NCI-H2171 treated with DMSO at 0.1 percent for 48 hours (cell line): Measurements from ENCODE around the gene SPSB1.
A peak's percentile ranks its signal among the peaks of the same experiment; 100 is the strongest.

Source experiments
- DNase-seq: peaks from one replicate; lab custom pipeline; 2025; lab: John Stamatoyannopoulos, UW

The SPSB1 gene

GRCh38 chr1:9292361-9293240, at the start of gene SPSB1:
SPSB1 (plus strand) TSS chr1:9292894; CDS start chr1:9355892, 62,998 bp downstream.
- DNase-seq, result peak; percentile 77

- no peak for DNase-seq
Observed at GRCh38 chr1:9243066-9243739, 49.5 kb upstream of the SPSB1 start.

- DNase-seq, result no peak
Observed at GRCh38 chr1:9244501-9245229, 48.0 kb upstream of the SPSB1 start.

- no peak for DNase-seq
Observed at GRCh38 chr1:9245230-9245619, 47.5 kb upstream of the SPSB1 start.

- no peak for DNase-seq
Observed at GRCh38 chr1:9245661-9246060, 47.0 kb upstream of the SPSB1 start.

DNA sequence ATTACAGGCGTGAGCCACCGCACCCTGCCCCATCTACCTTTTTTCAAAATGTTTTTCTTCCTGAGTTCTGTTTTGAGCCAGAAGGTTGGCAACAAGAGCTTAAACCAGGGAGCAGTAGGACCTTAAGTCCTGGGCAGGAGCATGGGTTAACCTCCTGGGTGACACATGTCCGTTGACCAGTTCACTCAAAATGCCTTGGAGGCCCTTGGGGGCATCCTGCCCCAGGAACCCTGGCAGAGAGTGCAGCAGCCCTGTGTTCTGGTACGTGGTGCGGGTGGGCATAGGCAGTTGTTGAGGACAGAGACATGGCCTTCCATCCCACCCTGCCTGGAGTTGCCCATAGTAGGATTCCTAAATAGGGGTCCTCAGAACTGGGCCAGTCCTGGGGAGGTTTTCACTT, 46.5 kb upstream of the SPSB1 start:
- no peak for DNase-seq

GRCh38 chr1:9246841-9247785, 45.6 kb upstream of the SPSB1 start:
- no peak for DNase-seq

DNA sequence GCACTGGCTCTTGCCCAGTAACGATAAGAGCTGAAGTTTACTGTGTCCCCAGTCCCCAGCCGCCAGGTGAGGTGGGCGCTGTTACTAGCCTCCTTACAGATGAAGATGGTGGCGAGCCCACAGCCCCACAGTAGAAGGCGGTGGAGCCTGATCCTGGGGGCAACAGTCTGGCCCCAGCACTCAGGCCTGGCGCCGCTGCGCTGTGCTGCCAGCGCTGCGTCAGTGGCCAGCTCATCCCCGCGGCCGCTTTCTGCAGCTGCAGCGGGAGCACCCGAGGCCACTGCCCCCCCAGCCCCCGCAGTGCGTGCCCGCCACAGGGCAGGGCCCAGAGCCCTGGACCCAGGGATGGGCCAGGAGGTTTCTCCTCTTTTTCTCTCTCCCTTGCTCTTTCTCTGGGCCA, 44.8 kb upstream of the SPSB1 start:
- DNase-seq, result no peak

- DNase-seq, result no peak
Observed at GRCh38 chr1:9248341-9249262, 44.1 kb upstream of the SPSB1 start.

DNA sequence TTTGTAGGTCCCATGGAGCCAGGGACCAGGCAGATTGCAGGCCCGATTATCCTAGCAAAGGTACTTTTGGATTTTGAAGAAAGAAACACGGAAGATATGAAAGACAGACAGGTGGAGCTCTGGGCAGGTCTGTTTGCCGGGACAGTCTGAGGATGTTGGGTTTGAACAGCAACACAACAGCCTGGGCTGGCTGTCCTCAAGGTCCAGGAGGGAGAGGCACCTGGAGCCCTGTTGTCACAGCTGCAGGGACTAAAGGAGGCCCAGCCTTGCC, 43.5 kb upstream of the SPSB1 start:
- DNase-seq, result no peak

DNA sequence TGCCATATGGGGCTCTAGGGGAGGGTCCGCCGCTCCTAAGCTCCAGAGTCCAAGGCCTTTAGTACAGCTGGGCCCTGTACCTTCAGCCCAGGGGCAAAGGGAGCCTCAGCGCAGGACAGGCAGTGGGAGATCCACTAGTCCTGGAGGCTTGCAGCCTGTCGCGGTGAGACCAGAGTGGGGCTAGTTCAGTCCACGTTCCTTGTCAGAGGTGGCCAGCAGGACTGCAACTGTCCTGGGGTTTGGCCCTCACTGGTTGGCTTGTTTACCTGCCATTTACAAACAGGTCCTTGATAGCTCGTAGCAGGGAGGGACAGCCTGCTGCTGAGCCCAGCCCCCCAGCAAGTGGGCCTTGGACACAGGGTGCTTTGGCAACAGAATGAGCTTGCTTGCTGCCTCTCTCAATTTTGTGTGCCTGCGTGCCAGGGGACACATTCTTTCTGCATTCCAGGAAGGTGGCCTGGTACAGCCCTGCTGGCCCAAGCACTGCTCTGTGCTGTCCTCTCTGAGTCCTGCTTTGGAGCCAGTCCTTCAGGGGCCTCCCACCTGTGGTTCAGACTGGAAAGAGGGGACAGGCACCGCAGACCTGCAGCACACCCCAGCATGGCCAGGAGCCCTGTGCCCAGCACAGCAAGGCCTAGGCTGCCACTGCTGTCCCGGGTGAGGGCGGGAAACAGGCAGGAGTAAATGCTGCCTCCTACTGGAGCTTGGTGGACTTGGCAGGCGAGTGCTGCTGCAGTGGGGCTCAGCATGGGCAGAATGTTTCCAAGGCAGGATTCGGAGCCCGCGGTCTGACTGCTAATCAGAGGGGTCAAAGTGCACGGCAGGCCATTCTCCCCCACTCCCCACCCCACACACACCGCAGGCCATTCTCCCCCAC, 42.9 kb upstream of the SPSB1 start:
- DNase-seq, result no peak

DNA sequence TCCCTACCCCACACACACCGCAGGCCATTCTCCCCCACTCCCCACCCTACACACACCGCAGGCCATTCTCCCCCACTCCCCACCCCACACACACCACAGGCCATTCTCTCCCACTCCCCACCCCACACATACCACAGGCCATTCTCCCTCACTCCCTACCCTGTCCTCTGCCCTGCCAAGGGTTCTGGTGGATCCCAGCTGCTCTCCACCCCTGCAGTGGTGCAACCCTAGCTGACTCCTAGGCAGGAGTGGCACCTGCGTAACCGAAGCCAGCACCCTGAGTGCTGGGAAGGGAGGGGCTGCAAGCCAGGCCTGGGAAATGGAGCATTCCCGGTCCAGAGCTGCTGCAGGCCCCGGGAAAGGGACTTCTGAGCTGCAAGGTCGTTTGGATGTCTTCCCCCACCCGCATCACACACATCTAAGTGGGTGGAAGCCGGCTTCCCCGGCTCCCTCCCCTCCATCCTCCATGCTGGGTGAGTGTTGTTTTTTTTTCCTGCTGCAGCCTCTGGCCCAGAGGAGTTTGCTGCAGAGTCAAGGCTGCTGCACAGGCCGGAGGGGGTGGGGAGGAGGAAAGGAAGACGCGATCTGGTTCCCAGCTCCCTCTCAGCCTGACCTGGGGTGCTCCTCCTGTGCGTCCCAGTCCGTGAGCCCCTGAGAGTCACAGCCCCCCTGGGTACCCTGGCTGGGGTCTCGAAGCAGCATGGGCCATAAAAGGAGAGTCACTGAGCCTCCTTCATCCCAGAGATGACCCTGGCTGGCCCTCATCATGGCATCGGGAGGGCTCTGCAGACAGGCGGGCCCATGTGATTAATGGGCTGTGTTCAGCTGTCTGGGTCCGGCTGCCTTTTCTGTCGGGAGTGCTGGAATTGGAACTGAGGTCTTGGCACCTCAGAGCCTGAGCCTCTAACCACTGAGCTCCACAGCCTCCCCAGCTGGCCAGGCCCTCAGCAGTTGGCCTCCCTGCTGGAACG, 42.0 kb upstream of the SPSB1 start:
- peak; percentile 20 for DNase-seq

GRCh38 chr1:9251501-9251900, 41.2 kb upstream of the SPSB1 start:
- peak; percentile 40 for DNase-seq

DNA sequence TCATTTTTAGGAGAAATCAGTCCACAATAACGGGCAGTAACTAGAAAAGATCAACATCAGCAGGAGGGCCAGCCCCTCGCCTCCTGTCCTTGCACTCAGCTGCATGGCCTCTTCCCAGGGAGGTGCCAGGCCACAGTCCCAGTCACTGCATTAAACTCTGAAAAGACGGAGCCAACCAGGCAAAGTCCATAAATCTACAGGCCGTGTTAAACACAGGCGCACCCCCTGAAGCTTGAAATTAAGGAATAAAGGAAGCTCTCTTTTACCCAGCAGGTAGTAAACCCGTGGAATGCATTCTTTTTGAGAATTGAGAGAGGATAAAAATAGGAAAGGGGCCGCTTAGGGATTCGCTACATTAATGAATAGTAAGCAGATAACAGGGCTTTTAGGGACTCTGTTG, 39.7 kb upstream of the SPSB1 start:
- no peak for DNase-seq

DNA sequence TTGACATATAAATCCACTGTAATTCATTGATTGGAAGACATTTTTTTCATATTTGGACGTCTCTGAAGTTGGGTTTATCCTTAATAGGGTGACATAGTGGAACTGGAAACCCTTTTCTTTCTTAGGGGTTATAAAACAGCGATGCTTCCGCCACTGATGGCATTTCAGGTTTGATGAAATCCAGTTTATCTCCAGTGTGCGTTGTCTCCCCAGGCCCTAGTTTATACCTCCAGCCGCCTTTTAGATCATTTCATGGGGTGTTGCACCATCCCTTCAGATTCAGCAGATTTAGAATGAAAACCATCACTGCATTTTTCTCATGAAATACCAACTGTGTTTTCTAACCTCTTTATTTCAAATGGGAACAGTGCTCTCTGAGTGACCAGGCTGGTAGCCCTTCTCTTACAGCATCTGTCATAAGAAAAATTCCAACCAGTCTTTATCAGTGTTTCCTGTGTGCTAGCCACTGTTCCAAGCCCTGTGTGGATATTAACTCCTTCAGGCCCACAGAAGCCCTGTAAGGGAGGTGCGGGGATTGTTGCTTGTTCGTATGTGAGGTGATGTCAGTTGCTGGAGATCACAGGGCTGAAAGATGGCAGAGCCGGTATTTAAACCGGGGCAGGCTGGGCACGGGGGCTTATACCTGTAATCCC, 39.1 kb upstream of the SPSB1 start:
- DNase-seq, result no peak

DNA sequence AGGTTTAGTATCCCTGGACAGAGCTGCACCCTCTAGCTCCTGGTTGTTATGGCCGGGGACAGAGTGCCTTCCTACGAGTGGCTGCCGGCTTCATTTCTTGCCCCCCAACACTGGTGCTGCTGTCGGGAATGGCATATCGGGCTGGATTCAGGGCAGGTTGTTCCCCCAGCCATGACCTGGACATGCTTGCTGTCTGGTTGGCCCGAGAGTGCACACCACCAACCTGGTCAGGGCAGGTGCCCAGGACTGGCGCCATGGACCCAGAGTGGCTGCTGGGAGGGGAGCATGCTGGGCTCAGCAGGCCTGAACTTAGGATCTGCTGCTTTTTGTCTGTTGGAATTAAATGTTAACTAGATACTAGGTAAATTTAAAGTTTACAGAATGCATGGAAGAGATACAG, 36.4 kb upstream of the SPSB1 start:
- no peak for DNase-seq

DNA sequence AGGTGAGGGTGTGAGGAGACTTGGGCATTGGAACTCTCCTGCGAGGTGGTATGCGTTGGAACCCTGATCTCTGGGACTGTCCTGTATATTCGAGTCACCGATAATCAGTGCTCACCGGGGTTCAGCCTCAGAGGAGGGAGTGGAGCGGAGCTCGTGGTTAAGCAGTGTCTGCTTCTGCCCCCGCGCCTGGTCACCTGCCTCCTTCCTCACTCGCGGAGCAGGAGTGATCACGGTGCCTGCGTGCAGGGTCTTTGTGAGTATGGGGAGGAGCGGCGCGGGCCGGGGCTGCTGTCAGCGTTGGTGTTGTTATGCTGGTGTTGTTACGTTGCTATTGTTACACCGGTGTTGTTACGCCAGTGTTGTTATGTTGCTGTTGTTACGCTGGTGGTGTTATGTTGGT, 34.8 kb upstream of the SPSB1 start:
- DNase-seq, result no peak

DNA sequence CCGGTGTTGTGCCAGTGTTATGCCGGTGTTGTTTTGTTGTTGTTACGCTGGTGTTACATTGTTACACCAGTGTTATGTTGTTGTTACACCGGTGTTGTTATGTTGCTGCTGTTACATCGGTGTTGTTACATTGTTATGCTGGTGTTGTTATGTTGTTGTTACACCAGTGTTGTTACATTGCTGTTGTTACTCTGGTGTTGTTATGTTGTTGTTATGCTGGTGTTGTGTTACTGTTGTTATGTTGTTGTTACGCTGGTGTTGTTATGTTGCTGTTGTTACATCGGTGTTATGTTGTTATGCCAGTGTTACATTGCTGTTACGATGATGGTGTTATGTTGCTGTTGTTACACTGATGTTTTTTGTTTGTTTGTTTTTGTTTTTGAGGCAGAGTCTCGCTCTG, 34.1 kb upstream of the SPSB1 start:
- DNase-seq, result no peak
